IPS DF 6.9 (cell line): ENCODE data around the gene MPRIP.
A peak's percentile ranks its signal among the peaks of the same experiment; 100 is the strongest.

Source experiments
- DNase-seq: peaks from one replicate; pipeline ENCODE4 v3.0.0-alpha.2; 2013; ENCODE audit warnings: low read depth, low spot score
- H3K27ac ChIP-seq: one replicate; pipeline ENCODE4 v1.5.1; 2013; ENCODE audit warnings: low read length, control low read depth
- H3K27me3 ChIP-seq: 2 replicates; pipeline ENCODE4 v1.6.1; 2013; ENCODE audit warnings: mild to moderate bottlenecking, low read length; ENCODE audit not compliant: control insufficient read depth, insufficient read depth
- H3K36me3 ChIP-seq: 2 replicates; pipeline ENCODE4 v1.6.1; 2013; ENCODE audit warnings: low read length; ENCODE audit not compliant: control insufficient read depth, insufficient read depth
- H3K4me1 ChIP-seq: 2 replicates; pipeline ENCODE4 v1.6.1; 2013; ENCODE audit warnings: low read length; ENCODE audit not compliant: control insufficient read depth, insufficient read depth
- H3K4me3 ChIP-seq: 2 replicates; pipeline ENCODE4 v1.5.1; 2013; ENCODE audit warnings: mild to moderate bottlenecking, low read length
- H3K9me3 ChIP-seq: 2 replicates; pipeline ENCODE4 v1.6.1; 2013; ENCODE audit warnings: low read length, inconsistent platforms; ENCODE audit not compliant: control insufficient read depth, insufficient read depth
- WGBS: extraction: QIAGEN DNeasy Blood & Tissue Kit; methylation state at CpG from one replicate; pipeline ENCODE4 v1.1.7; 2013; ENCODE audit warnings: mixed read lengths, missing lambda C conversion rate; ENCODE audit not compliant: insufficient read length, insufficient coverage; 5-methylcytosine and 5-hydroxymethylcytosine counted together

MPRIP gene

DNA sequence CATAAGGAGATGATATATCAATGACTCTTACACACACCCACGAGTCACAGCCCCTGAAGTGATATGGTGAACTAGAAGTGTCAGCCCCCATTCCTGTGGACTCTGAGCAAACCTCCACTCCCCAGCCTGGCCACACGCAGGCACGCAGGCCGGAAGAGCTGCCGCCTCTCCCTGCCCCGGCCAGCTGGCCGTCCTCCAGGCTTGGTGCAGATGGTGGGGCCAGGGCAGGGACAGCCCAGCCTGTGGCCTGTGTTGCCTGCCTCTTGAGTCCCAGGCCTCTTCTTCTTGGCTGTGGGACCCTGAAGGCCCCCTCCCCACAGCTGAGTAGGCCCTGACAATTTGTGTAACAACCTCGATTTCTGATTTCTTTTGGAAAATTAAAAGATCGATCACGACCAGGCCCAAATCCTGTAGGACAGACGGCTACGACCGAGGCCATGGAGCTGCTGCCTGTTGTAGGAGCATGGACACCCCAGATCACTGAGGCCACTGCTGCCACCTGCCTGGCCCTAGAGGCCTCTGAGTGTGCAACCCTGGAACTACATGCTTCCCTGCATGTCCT, 10.0 kb upstream of the MPRIP start:
- no CpG with 5 or more reads among the region's 13 CpGs for WGBS
- Histone ChIP-seq H3K9me3 (no peaks in the 10 kb centered on the region), H3K36me3 (no peaks in the 10 kb centered on the region), H3K27me3 (no peaks in the 10 kb centered on the region), H3K27ac (no peak overlapping the region), H3K4me3 (no peak overlapping the region), H3K4me1 (peaks cover 10% of the 10 kb centered on the region)
- DNase-seq: no peak

DNA sequence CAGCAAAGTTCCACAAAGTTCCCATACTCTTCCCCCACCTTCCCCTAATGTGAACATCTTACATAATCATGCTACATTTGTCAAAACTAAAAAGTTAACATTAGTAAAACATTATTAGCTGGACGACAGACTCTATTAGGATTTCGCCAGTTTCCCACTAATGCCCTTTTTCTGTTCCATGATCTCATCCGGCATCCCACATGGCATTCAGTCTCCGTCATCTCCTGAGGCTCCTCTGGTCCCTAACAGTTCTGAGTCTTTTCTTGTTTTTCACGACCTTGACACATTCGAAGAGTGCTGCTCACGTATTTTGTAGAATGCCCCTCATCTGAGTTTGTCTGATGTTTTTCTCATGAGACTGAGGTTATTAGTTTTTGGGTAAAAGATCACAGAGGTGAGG, 8.8 kb upstream of the MPRIP start:
- peaks cover 7% of the 10 kb centered on the region for H3K4me1 ChIP-seq
- no CpG with 5 or more reads among the region's 7 CpGs for WGBS
- no peak for DNase-seq

DNA sequence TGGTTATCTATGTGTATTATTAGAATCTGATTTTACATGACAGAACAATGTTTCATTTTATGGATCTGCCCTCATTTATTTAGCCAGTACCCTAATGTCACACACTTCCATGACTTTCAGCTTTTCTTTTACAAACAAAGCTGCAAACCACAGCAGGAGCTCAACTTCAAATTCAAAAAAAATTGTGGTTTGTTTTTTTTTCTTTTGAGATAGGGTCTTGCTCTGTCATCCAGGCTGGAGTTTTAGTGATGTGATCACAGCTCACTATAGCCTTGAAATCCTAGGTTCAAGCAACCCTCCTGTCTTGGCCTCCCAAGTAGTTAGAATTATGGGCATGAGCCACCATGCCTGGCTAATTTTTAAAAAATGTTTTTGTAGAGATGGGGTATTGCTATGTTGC, 8.2 kb upstream of the MPRIP start:
- H3K4me1 ChIP-seq: peaks cover 6% of the 10 kb centered on the region; the same call in 1 of the 2 replicates

More for the DNA sequence above, 8.8 kb upstream of the MPRIP start:
- Histone ChIP-seq H3K36me3 (no peaks in the 10 kb centered on the region), H3K27me3 (no peaks in the 10 kb centered on the region), H3K9me3 (no peaks in the 10 kb centered on the region), H3K27ac (no peak overlapping the region), H3K4me3 (no peak overlapping the region)

DNA sequence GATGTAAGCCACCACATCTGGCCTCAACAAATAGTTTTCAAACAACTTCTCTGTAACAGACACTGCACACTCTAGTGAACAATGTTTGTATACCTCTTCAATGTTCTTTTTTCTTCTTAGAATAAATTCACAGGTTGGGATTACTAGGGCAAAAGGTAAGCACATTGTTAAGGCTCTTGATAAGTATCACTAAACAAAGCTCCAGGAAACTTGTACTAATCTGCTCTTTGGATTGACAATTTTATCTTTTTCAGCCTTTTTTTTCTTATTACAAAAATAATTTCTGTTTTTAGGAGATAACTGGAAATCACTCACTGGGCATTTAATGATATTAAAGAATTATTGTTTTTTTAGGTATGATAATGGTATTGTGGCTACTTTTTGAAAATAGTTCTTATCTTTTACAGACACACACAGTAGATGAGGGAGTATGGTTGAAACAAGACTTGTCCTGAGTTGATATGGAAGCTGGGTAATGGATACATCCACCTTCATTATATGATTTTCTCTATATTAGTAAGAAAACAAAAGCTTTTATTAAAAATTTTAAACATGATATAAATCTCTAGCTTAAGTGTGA, 7.7 kb upstream of the MPRIP start:
- DNase-seq: no peak
- no peak overlapping the region for H3K27ac ChIP-seq
- H3K27me3 ChIP-seq: no peaks in the 10 kb centered on the region
- H3K4me3 ChIP-seq: no peak overlapping the region
- no peaks in the 10 kb centered on the region for H3K9me3 ChIP-seq
- no peaks in the 10 kb centered on the region for H3K36me3 ChIP-seq
- peaks cover 3% of the 10 kb centered on the region; the same call in 1 of the 2 replicates for H3K4me1 ChIP-seq

More for the DNA sequence above, 8.2 kb upstream of the MPRIP start:
- DNase-seq: no peak
- no peak overlapping the region for H3K27ac ChIP-seq
- H3K9me3 ChIP-seq: no peaks in the 10 kb centered on the region
- no peak overlapping the region for H3K4me3 ChIP-seq
- H3K27me3 ChIP-seq: no peaks in the 10 kb centered on the region
- H3K36me3 ChIP-seq: no peaks in the 10 kb centered on the region

DNA sequence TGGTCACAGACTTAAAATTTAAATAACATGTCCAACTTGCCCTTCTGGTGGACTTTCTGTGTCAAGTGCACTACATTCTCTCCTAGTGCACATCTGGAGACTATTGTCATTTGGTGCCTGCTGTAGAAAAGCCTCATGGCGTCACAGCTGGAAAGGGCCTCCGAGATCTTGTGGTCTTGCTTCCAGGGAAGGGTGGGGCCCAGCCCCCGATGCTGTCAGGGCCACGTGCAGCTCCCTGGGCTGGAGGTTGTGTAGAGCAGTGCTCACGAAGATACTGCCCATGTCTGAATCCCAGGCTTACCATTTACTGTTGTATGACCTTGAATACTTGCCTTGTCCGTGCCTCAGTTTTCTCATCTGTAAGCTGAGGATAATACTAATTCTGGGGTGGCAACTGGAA, 6.8 kb upstream of the MPRIP start:
- no peak overlapping the region for H3K4me3 ChIP-seq
- H3K4me1 ChIP-seq: no peaks in the 10 kb centered on the region; the same call in 1 of the 2 replicates
- H3K27me3 ChIP-seq: no peaks in the 10 kb centered on the region
- DNase-seq: no peak
- no CpG with 5 or more reads among the region's 6 CpGs for WGBS
- H3K36me3 ChIP-seq: no peaks in the 10 kb centered on the region
- H3K27ac ChIP-seq: no peak overlapping the region
- H3K9me3 ChIP-seq: no peaks in the 10 kb centered on the region

DNA sequence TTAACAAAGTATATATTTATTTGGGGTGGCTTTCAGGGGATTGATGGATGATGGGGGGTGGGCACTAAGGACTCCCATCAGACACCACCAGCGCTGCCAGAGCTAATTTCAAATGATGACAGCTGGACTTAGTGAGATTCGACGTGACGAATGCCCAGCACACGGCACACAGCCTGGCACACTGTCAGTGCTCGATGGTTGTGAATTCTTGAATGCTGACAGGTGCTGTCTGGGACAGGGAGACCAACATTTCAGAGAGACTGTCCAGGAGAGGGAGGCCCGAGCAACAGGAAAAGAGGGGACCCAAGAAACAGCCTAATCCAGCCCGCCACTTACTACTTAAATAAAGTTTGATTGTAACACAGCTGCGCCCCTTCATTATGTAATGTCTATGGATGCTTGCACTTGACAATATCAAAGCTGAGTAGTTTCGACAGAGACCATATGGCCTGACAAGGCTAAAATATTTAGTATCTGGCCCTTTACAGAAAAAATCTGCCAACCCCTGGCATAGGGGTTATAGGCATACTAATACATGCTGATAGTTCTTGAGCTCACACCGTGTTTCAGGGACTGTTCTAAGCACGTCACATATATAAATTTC, 6.2 kb upstream of the MPRIP start:
- H3K27me3 ChIP-seq: no peaks in the 10 kb centered on the region
- H3K4me3 ChIP-seq: no peak overlapping the region
- H3K27ac ChIP-seq: no peak overlapping the region
- H3K4me1 ChIP-seq: no peaks in the 10 kb centered on the region
- no peaks in the 10 kb centered on the region for H3K9me3 ChIP-seq
- no peak for DNase-seq
- no CpG with 5 or more reads among the region's 12 CpGs for WGBS
- no peaks in the 10 kb centered on the region for H3K36me3 ChIP-seq

DNA sequence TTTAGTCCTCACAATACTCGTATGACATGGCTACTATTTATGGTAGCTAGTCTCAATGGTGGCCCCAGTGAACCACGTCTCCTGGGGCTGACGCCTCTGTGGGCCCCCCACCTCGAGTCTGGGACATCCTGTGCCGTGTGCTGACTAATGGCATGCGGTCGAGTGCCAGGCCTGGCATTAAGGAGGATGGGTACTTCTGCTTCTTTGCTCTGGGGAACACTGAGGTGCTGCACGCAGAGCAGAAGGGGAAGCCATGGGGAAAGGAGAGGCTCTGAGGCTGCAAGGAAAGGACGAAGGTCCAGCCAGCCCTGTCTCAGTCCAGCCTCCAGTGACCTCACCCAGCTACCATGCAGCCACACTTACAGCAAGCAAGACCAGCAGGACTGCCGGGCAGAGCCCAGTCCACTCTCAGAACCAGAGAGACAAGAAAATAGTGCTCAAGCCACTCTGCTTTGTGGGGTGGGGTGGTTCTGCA, 5.7 kb upstream of the MPRIP start:
- Histone ChIP-seq H3K27me3 (no peaks in the 10 kb centered on the region), H3K9me3 (no peaks in the 10 kb centered on the region), H3K4me1 (0 out of 2 replicates have a peak, but pooled peaks cover under 1% of the 10 kb centered on the region), H3K27ac (no peak overlapping the region), H3K4me3 (no peak overlapping the region), H3K36me3 (no peaks in the 10 kb centered on the region)
- WGBS: no CpG with 5 or more reads among the region's 10 CpGs
- DNase-seq: no peak

DNA sequence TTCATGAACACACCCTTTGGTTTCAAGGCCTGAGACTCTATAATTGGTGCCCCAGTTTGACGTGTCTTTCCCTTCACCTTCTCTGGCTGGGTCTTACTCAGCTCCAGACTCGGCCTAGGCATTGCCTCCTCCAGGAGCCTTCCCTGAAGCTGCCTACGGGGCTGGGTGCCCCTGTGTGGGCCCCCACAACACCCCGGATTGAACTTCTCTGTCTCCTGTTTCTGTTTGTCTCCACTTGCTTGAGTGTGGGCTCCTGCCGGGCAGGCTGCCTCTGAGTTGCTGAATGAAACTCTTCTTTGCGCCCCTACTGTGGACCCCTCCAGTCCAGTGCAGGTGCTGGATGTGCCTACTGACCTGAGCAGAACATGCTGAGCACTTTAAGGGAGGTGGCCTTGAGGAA, 2.3 kb upstream of the MPRIP start:
- Histone ChIP-seq H3K27me3 (no peaks in the 10 kb centered on the region), H3K9me3 (no peaks in the 10 kb centered on the region), H3K27ac (no peak overlapping the region), H3K36me3 (no peaks in the 10 kb centered on the region), H3K4me1 (peaks cover 2% of the 10 kb centered on the region; the same call in 1 of the 2 replicates), H3K4me3 (no peak overlapping the region)
- no CpG with 5 or more reads among the region's 6 CpGs for WGBS
- no peak for DNase-seq

DNA sequence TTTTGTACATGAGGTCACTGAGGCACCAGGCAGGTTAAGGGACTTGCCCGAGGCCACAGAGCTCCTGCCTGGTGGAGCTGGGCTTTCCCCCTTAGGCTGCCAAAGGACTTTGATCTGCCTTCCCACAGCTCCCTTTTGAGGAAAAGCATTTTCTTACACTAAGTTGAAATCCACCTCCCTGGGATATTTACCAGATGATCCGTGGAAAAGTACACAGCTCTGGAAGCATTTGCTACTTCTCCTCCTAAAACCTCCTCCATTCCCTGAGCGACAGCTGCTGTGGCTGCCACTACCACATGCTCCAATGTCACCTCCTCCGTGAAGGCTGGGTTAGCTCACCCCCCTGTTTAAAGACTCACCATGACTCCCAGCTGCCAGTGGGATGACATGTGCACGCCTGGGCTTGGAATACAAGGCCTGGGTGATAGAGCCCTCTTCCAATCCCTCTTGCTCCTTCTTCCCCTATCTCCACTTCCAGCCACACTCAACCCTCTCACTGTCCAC, 1.2 kb upstream of the MPRIP start:
- Histone ChIP-seq H3K9me3 (no peaks in the 10 kb centered on the region), H3K4me3 (no peak overlapping the region), H3K4me1 (peaks cover 3% of the 10 kb centered on the region; the same call in 1 of the 2 replicates), H3K27ac (no peak overlapping the region), H3K36me3 (no peaks in the 10 kb centered on the region), H3K27me3 (no peaks in the 10 kb centered on the region)
- no CpG with 5 or more reads among the region's 5 CpGs for WGBS
- no peak for DNase-seq

DNA sequence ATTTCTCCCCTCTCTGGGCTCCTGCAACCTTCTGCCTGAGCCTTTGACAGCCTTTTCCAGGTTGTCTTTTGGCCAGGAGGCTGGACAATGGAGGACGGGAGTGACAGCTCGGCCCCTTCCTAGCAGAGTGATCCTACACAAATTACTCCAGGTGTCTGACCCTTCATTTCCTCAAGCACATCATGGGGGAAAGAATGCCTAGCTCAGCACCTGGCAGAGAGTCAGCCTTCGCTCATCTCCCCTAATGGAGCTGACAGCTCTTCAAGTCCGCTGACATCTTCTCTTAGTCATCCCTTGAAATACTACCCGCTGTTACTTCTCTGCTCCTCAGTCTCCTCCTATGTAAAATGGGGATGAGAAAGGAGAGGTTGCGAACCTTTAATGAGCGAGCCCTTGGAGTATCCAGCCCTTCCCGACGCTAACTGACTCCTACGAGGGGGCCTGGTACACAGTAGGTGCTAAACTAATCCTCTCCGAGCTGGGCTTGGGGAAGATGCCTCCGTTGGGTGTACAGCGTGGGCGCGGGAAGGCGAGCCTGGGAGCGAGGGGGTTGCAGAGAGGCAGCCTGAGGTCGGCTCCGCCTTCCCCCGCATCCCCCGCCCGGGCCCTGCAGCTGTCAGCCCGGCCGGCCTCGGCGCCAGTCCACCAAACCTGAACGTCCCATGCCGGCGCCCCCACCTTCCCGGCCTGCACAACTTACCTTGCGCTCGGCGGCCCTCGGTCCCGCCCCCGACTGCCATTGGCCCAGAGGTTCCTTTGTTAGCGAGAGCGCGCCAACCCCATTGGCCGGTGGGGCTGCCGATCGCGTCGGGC, 480 bp upstream of the MPRIP start:
- peaks cover 3% of the 10 kb centered on the region; the same call in 1 of the 2 replicates for H3K4me1 ChIP-seq
- H3K27me3 ChIP-seq: no peaks in the 10 kb centered on the region; the same call in 1 of the 2 replicates
- peak overlapping the region; percentile 31; the same call in 1 of the 2 replicates for H3K4me3 ChIP-seq
- H3K27ac ChIP-seq: no peak overlapping the region
- H3K9me3 ChIP-seq: no peaks in the 10 kb centered on the region
- H3K36me3 ChIP-seq: no peaks in the 10 kb centered on the region
- no CpG with 5 or more reads among the region's 44 CpGs for WGBS
- peak; percentile 94 for DNase-seq
